Measurements from ENCODE around the gene AFMID. TPM values are rescaled to one million over a fixed set of nuclear protein-coding genes. Genes with fewer than 3 reads are reported as not detected.

AFMID gene
- total and polyA plus RNA-seq, 9 of the 15 experiments (the other 6 are each of a cell fraction or from before 2014, with no cell fraction given) = 62.1 to 188 (median 74.4) TPM

DNA sequence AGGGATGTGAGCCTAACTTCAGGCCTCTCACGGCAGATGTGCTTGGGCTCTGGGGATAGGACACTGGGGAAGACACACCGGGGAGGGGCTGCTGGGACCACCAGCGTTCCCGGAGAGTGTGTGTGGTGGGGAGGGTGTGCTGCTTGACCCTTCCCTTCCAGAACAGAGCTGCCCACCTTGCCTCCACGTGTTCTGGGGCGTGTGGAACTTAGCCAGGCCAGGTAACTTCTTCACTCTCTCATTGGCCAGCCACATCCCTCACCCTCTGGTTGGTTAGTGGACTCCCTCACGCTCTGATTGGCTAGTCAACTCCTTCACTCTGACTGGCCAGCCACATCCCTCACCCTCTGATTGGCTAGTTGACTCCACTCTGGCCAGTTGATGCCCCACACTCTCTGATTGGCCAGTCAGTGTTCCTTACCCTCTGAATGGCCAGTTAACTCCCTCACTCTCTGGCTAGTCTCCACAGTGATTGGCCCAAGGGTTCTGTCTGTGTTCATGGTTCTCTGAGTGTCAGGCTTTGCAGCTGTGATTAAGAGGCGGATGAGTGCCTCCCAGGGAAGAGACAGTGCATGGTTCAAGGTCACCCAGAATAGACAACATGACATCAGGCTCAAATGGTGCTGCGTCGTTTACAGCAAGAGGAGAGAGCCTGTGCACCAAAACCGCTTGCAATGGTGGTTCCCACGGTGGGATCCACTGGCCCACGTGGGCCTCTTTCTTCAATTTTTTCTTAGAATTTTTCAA, 54.3 kb downstream of the AFMID start (continued):
- TF ChIP-seq, protein P1, sequence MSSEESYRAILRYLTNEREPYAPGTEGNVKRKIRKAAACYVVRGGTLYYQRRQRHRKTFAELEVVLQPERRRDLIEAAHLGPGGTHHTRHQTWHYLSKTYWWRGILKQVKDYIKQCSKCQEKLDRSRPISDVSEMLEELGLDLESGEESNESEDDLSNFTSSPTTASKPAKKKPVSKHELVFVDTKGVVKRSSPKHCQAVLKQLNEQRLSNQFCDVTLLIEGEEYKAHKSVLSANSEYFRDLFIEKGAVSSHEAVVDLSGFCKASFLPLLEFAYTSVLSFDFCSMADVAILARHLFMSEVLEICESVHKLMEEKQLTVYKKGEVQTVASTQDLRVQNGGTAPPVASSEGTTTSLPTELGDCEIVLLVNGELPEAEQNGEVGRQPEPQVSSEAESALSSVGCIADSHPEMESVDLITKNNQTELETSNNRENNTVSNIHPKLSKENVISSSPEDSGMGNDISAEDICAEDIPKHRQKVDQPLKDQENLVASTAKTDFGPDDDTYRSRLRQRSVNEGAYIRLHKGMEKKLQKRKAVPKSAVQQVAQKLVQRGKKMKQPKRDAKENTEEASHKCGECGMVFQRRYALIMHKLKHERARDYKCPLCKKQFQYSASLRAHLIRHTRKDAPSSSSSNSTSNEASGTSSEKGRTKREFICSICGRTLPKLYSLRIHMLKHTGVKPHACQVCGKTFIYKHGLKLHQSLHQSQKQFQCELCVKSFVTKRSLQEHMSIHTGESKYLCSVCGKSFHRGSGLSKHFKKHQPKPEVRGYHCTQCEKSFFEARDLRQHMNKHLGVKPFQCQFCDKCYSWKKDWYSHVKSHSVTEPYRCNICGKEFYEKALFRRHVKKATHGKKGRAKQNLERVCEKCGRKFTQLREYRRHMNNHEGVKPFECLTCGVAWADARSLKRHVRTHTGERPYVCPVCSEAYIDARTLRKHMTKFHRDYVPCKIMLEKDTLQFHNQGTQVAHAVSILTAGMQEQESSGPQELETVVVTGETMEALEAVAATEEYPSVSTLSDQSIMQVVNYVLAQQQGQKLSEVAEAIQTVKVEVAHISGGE (CRISPR knock-in tag; IDR thresholded peaks at IDR 0.05) = peak in 2 of 3 experiments; percentile 17 to 57; a peak in 1 of 6 replicates
- TF ChIP-seq OTX1 (CRISPR knock-in tag; IDR thresholded peaks at IDR 0.05) = peak; percentile 80; the same call in 1 of the 2 replicates
- TF ChIP-seq KHSRP (IDR thresholded peaks at IDR 0.05) = no peak
- TF ChIP-seq, protein P2, sequence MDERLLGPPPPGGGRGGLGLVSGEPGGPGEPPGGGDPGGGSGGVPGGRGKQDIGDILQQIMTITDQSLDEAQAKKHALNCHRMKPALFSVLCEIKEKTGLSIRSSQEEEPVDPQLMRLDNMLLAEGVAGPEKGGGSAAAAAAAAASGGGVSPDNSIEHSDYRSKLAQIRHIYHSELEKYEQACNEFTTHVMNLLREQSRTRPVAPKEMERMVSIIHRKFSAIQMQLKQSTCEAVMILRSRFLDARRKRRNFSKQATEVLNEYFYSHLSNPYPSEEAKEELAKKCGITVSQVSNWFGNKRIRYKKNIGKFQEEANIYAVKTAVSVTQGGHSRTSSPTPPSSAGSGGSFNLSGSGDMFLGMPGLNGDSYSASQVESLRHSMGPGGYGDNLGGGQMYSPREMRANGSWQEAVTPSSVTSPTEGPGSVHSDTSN (CRISPR knock-in tag; IDR thresholded peaks at IDR 0.05; ENCODE audit: low read depth) = no peak
- TF ChIP-seq, protein P2 (tag; conservative IDR thresholded peaks at IDR 0.05; ENCODE audit: low read depth) = peak; percentile 57; the same call in 1 of the 2 replicates
- TF ChIP-seq EZH2 (IDR thresholded peaks at IDR 0.05; ENCODE audit: borderline replicate concordance, low read depth, low read length) = peak; percentile 97
- peak; percentile 91 for TF ChIP-seq PYGO2 (tag; IDR thresholded peaks at IDR 0.05)
- peak; percentile 94 for TF ChIP-seq NEUROD1 (IDR thresholded peaks at IDR 0.05; ENCODE audit: borderline replicate concordance, low read depth, low read length, partially characterized antibody)
- TF ChIP-seq NFXL1 (CRISPR knock-in tag; IDR thresholded peaks at IDR 0.05) = 0 out of 2 replicates have a peak, but pooled peaks have one; percentile 17
